DMS 273 (cell line): ENCODE results near the gene LRCOL1.

Source experiments
- DNase-seq: peaks from one replicate; lab custom pipeline; 2025; ENCODE audit not compliant: unreplicated experiment; lab: John Stamatoyannopoulos, UW

The LRCOL1 gene

GRCh38 chr12:132569856-132570480, 40.4 kb downstream of the LRCOL1 start:
- DNase-seq: no peak

GRCh38 chr12:132568826-132569480, 41.4 kb downstream of the LRCOL1 start:
- DNase-seq: no peak

- no peak for DNase-seq
Observed at GRCh38 chr12:132568301-132568700, 42.1 kb downstream of the LRCOL1 start.

GRCh38 chr12:132566516-132567131, 43.8 kb downstream of the LRCOL1 start:
- no peak for DNase-seq

- DNase-seq: no peak
Observed at GRCh38 chr12:132565365-132565764, 45.0 kb downstream of the LRCOL1 start.

GRCh38 chr12:132563911-132564310, 46.5 kb downstream of the LRCOL1 start:
- no peak for DNase-seq

- no peak for DNase-seq
Observed at GRCh38 chr12:132562489-132563021, 47.8 kb downstream of the LRCOL1 start.

GRCh38 chr12:132561427-132562156, 48.8 kb downstream of the LRCOL1 start:
- peak; percentile 61 for DNase-seq

GRCh38 chr12:132560614-132561426, 49.6 kb downstream of the LRCOL1 start:
- peak; percentile 89 for DNase-seq

- no peak for DNase-seq
Observed at GRCh38 chr12:132560364-132560613, 50.1 kb downstream of the LRCOL1 start.

- DNase-seq: peak; percentile 85
Observed at GRCh38 chr12:132559652-132560363, 50.6 kb downstream of the LRCOL1 start.

GRCh38 chr12:132558861-132559623, 51.3 kb downstream of the LRCOL1 start:
- no peak for DNase-seq

- peak; percentile 23 for DNase-seq
Observed at GRCh38 chr12:132558042-132558856, 52.1 kb downstream of the LRCOL1 start.

GRCh38 chr12:132557291-132558015, 52.9 kb downstream of the LRCOL1 start:
- no peak for DNase-seq

GRCh38 chr12:132556801-132557200, 53.6 kb downstream of the LRCOL1 start:
- no peak for DNase-seq

- DNase-seq: no peak
Observed at GRCh38 chr12:132556216-132556615, 54.2 kb downstream of the LRCOL1 start.

- DNase-seq: no peak
Observed at GRCh38 chr12:132555686-132556085, 54.7 kb downstream of the LRCOL1 start.
